CD14-positive monocyte (primary cell): Measurements from ENCODE around the gene CNTNAP2. TPM values are rescaled to one million over a fixed set of nuclear protein-coding genes. Genes with fewer than 3 reads are reported as not detected.

ENCODE experiments used
- DNase-seq, 3 donors: peaks; one replicate each; pipeline ENCODE4 v3.0.0-alpha.2; 2011 to 2022
- H2AFZ ChIP-seq: 2 replicates; pipeline ENCODE4 v1.6.0; 2012; ENCODE audit warnings: mild to moderate bottlenecking, low read depth, low read length, inconsistent platforms; ENCODE audit not compliant: insufficient read depth, poor library complexity, severe bottlenecking
- H3K27ac ChIP-seq, 2 donors: 1 replicate in 1 of 2; 2 replicates in 1 of 2; pipeline ENCODE4 v1.5.1; 2012 to 2013; ENCODE audit warnings: low read length in 2 of 2, control low read depth in 1 of 2, inconsistent platforms in 1 of 2, low read depth in 1 of 2, mild to moderate bottlenecking in 1 of 2
- H3K27me3 ChIP-seq, 2 donors: one replicate each; pipeline versions ENCODE4 v1.6.0 to v1.6.1; 2011 to 2013; ENCODE audit warnings: low read length in 2 of 2; ENCODE audit not compliant: control insufficient read depth in 2 of 2, insufficient read depth in 2 of 2
- H3K36me3 ChIP-seq, 2 donors: replicated peaks in 1 of 2; 1 replicate in 1 of 2; 2 replicates in 1 of 2; pipeline versions ENCODE4 v1.5.1 to v1.6.1; 2012 to 2013; ENCODE audit warnings: low read length in 2 of 2, control low read depth in 1 of 2, inconsistent platforms in 1 of 2, mild to moderate bottlenecking in 1 of 2; ENCODE audit not compliant: insufficient read depth in 2 of 2, control insufficient read depth in 1 of 2
- H3K4me1 ChIP-seq, 2 donors: 1 replicate in 1 of 2; 2 replicates in 1 of 2; pipeline versions ENCODE4 v1.5.1 to v1.6.1; 2012 to 2013; ENCODE audit warnings: low read length in 2 of 2, control low read depth in 1 of 2, inconsistent platforms in 1 of 2, mild to moderate bottlenecking in 1 of 2, moderate library complexity in 1 of 2; ENCODE audit not compliant: insufficient read depth in 2 of 2, control insufficient read depth in 1 of 2
- H3K4me2 ChIP-seq: replicated peaks from 2 replicates; pipeline ENCODE3; 2012; ENCODE audit warnings: low read length, moderate library complexity, mild to moderate bottlenecking; ENCODE audit not compliant: poor library complexity, severe bottlenecking; ENCODE audit errors: extremely low read depth
- H3K4me3 ChIP-seq, 3 experiments: fragments of 200-600 bp in 1 of 3; sonication (generic) in 1 of 3; replicated peaks in 1 of 3; 1 replicate in 2 of 3; 2 replicates in 1 of 3; pipeline ENCODE4 v1.5.1; 2011 to 2013; ENCODE audit warnings: low read length in 3 of 3, mild to moderate bottlenecking in 3 of 3, control low read depth in 2 of 3, low read depth in 2 of 3, inconsistent platforms in 1 of 3, moderate library complexity in 1 of 3
- H3K79me2 ChIP-seq: 2 replicates; pipeline ENCODE4 v1.6.0; 2012; ENCODE audit warnings: mild to moderate bottlenecking, control low read depth, inconsistent platforms, low read length, moderate library complexity; ENCODE audit not compliant: insufficient read depth
- H3K9ac ChIP-seq: 2 replicates; pipeline ENCODE4 v1.6.0; 2017; ENCODE audit warnings: low read length, mild to moderate bottlenecking; ENCODE audit not compliant: insufficient read depth, poor library complexity, severe bottlenecking
- H3K9me3 ChIP-seq, 2 donors: replicated peaks in 1 of 2; 1 replicate in 1 of 2; 2 replicates in 1 of 2; pipeline versions ENCODE4 v1.5.1 to v1.6.1; 2012 to 2013; ENCODE audit warnings: low read length in 2 of 2, control low read depth in 1 of 2; ENCODE audit not compliant: control insufficient read depth in 1 of 2, insufficient read depth in 1 of 2
- H4K20me1 ChIP-seq: 2 replicates; pipeline ENCODE4 v1.6.0; 2012; ENCODE audit warnings: mild to moderate bottlenecking, low read length, control low read depth, moderate library complexity; ENCODE audit not compliant: insufficient read depth
- H3K27ac Mint-ChIP-seq, 7 donors: one replicate each; pipeline ENCODE4 v1.8.0; 2020; ENCODE audit warnings: mild to moderate bottlenecking in 7 of 7, mixed read lengths in 7 of 7, moderate library complexity in 6 of 7, inconsistent platforms in 2 of 7
- H3K27me3 Mint-ChIP-seq, 3 donors: one replicate each; pipeline ENCODE4 v1.8.0; 2021 to 2022; ENCODE audit warnings: low read depth in 3 of 3, mild to moderate bottlenecking in 3 of 3, mixed read lengths in 3 of 3, moderate library complexity in 3 of 3, inconsistent platforms in 1 of 3
- H3K36me3 Mint-ChIP-seq, 2 donors: one replicate each; pipeline ENCODE4 v1.8.0; 2020; ENCODE audit warnings: mixed read lengths in 2 of 2, inconsistent platforms in 1 of 2, mild to moderate bottlenecking in 1 of 2
- H3K4me1 Mint-ChIP-seq: one replicate; pipeline ENCODE4 v1.8.0; 2020; ENCODE audit warnings: mild to moderate bottlenecking, mixed read lengths
- H3K4me3 Mint-ChIP-seq, 2 donors: one replicate each; pipeline ENCODE4 v1.8.0; 2020; ENCODE audit warnings: mild to moderate bottlenecking in 2 of 2, mixed read lengths in 2 of 2, moderate library complexity in 1 of 2
- H3K9me3 Mint-ChIP-seq, 7 donors: one replicate each; pipeline ENCODE4 v1.8.0; 2020 to 2022; ENCODE audit warnings: mixed read lengths in 7 of 7, mild to moderate bottlenecking in 6 of 7, moderate library complexity in 6 of 7, inconsistent platforms in 2 of 7
- CTCF ChIP-seq: fragments of 200-600 bp; IDR thresholded peaks from one replicate; pipeline ENCODE4 v1.8.0; 2022; ENCODE audit warnings: antibody characterized with exemption, mild to moderate bottlenecking
- WGBS: methylation state at CpG from one replicate; pipeline ENCODE4 v1.1.5; 2013; ENCODE audit warnings: missing lambda C conversion rate; ENCODE audit not compliant: insufficient coverage; 5-methylcytosine and 5-hydroxymethylcytosine counted together
- intact Hi-C, 2 donors: fragments of 100-400 bp; cut with micrococcal nuclease; formaldehyde crosslinking; loops; one replicate each; pipeline versions ENCODE4 v1.15.0 to v1.15.1; 2023
- polyA plus RNA-seq, 3 donors: library from polyadenylated mRNA; depleted of rRNA in 1 of 3; unstranded in 2 of 3; stranded (reverse) in 1 of 3; fragments of 300-500 nt in 2 of 3; fragments of >200 nt in 1 of 3; fragmentation: Illumina TruSeq in 2 of 3; gene quantifications; 1 replicate in 2 of 3; 2 replicates in 1 of 3; pipeline ENCODE4 v1.2.3, GENCODE V29; 2012 to 2021

Gene CNTNAP2
- polyA plus RNA-seq, 3 donors = 0.01 TPM; not detected in 2

- Histone ChIP-seq H4K20me1 (no peaks in the 10 kb centered on the region), H3K4me2 (no peak overlapping the region), H3K9me3 (peaks cover 0 to 9% of the 10 kb centered on the region in 2 donors), H3K79me2 (no peaks in the 10 kb centered on the region), H3K36me3 (no peaks in the 10 kb centered on the region), H3K4me3 (no peak overlapping the region), H2AFZ (no peak overlapping the region), H3K9ac (no peak overlapping the region), H3K27ac (no peak overlapping the region), H3K27me3 (no peaks in the 10 kb centered on the region), H3K4me1 (no peaks in the 10 kb centered on the region)
- Mint-ChIP-seq H3K27me3 (no peaks in the 10 kb centered on the region), H3K9me3 (peaks cover 0 to 6% (median 4%) of the 10 kb centered on the region in 7 donors), H3K27ac (no peak overlapping the region), H3K4me1 (no peaks in the 10 kb centered on the region), H3K36me3 (no peaks in the 10 kb centered on the region), H3K4me3 (no peak overlapping the region)
- WGBS = no CpG with 5 or more reads among the region's 1 CpG
- TF ChIP-seq CTCF = no peak
- intact Hi-C loops = no loop called here
- DNase-seq = no peak
Observed at GRCh38 chr7:146355216-146355615, 238.6 kb downstream of the CNTNAP2 start.

- H3K27ac ChIP-seq = no peak overlapping the region
- no peak for TF ChIP-seq CTCF
- no peaks in the 10 kb centered on the region for H3K36me3 Mint-ChIP-seq
- DNase-seq = no peak
- no peak overlapping the region for H3K4me3 ChIP-seq
- WGBS = 71% methylated on average over 1 of the region's 2 CpGs
- no peaks in the 10 kb centered on the region for H3K4me1 ChIP-seq
- no peak overlapping the region for H3K4me2 ChIP-seq
- no peaks in the 10 kb centered on the region for H3K27me3 Mint-ChIP-seq
- no peak overlapping the region for H3K27ac Mint-ChIP-seq
- no peaks in the 10 kb centered on the region for H3K79me2 ChIP-seq
- no peak overlapping the region for H2AFZ ChIP-seq
- no peaks in the 10 kb centered on the region for H3K36me3 ChIP-seq
- H3K4me3 Mint-ChIP-seq = no peak overlapping the region
- peaks cover 0 to 11% of the 10 kb centered on the region in 2 donors for H3K9me3 ChIP-seq
- H3K4me1 Mint-ChIP-seq = no peaks in the 10 kb centered on the region
- H4K20me1 ChIP-seq = no peaks in the 10 kb centered on the region
- intact Hi-C loops = no loop called here
- H3K9me3 Mint-ChIP-seq = peaks cover 0 to 8% (median 4%) of the 10 kb centered on the region in 7 donors
- H3K27me3 ChIP-seq = no peaks in the 10 kb centered on the region
- no peak overlapping the region for H3K9ac ChIP-seq
Observed at GRCh38 chr7:146359176-146359575, 242.6 kb downstream of the CNTNAP2 start.
